NT2/D1 (cell line): ENCODE data around the gene ZHX3.

Experiments
- YY1 ChIP-seq: IDR thresholded peaks from 2 replicates; pipeline ENCODE4 v1.6.1; 2011; ENCODE audit not compliant: insufficient read length, insufficient read depth
- ZNF274 ChIP-seq: IDR thresholded peaks from 2 replicates; pipeline ENCODE4 v1.6.1; 2011; ENCODE audit warnings: mild to moderate bottlenecking, low read depth, low read length

DNA sequence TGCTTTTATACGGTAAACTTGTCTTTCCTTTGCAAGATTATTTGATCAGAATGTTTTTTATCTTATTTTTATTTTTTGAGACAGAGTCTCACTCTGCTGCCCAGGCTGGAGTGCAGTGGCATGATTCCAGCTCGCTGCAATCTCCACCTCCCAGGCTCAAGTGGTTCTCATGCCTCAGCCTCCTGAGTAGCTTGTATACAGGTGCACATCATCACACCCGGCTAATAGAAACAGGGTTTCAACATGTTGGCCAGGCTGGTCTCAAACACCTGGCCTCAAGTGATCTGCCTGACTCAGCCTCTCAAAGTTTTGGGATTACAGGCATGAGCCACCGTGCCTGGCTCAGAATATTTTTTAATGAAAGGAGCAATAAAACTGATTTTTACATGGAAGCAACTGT is 14.2 kb upstream of the ZHX3 start:
- TF ChIP-seq YY1, result no peak
- no peak for TF ChIP-seq ZNF274
